NB4 (cell line): ENCODE results near the gene RANBP1.
"Not testable (repeated sequence)": the region's sequence is repeated elsewhere in the genome, so short reads cannot be mapped to it uniquely, and the experiment has no call there.

ENCODE experiments used
- DNase-seq: peaks from one replicate; pipeline ENCODE4 v3.0.0; 2010; ENCODE audit warnings: low read depth
- H3K4me3 ChIP-seq: one replicate; pipeline ENCODE4 v1.5.1; 2011; ENCODE audit warnings: mild to moderate bottlenecking, low read depth, low read length, moderate library complexity
- MYC ChIP-seq: IDR thresholded peaks from 2 replicates; pipeline ENCODE4 v1.6.1; 2011; ENCODE audit warnings: low read depth, low read length
- POLR2A ChIP-seq: IDR thresholded peaks from 2 replicates; pipeline ENCODE4 v1.6.1; 2011; ENCODE audit warnings: mild to moderate bottlenecking; ENCODE audit not compliant: insufficient read length; ENCODE audit errors: extremely low read depth
- TF ChIP-seq, protein P1 (sequence below): IDR thresholded peaks from 2 replicates; pipeline ENCODE4 v1.6.1; 2011; ENCODE audit warnings: low read depth, low read length
- TF ChIP-seq, protein P2 (sequence below): IDR thresholded peaks from one replicate; pipeline ENCODE4 v1.5.1; 2012; ENCODE audit warnings: low read depth, low read length

The RANBP1 gene

DNA sequence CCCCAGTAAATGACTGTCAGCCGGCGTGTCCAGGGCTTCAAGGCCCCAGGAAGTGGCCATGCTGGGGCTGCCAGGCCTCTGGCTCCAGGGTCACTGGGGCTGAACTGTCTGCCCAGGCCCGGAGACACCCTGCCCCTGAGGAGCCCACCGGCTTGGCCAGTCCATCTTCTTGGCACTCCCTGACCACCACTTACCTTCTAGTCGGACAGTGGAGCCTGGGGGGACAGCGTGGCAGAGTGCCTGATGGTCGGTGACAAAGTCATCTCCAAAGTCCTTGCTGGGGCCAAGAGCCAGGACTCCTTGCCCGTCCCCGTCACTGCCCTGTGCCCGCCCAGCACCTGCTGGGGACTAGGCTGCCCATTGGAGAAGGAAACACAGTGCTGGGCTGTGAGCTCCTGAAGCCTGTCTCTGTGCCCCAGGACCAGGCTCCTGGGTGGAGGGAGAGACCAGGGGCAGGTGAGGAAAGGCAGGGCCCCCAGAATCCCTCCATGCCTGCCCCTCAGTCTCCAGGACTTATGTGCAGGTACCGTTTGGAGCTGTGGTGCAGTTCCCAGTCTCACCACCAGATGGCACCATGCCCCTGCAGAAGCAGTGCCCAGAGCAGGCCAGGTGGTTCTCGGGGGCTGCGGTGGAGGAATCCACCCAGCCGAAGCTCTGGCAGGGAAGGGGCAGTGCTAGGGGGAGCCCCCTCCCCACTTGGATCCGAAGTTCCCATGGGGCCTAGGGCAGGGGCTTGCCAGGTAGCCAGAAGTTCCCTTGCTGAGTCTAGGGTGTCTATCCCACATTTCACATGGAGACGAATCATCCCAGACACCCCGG, 40.9 kb downstream of the RANBP1 start:
- no peak overlapping the region for H3K4me3 ChIP-seq
- DNase-seq, result peak; percentile 82
- TF ChIP-seq, protein P1, sequence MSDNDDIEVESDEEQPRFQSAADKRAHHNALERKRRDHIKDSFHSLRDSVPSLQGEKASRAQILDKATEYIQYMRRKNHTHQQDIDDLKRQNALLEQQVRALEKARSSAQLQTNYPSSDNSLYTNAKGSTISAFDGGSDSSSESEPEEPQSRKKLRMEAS, result no peak
- TF ChIP-seq POLR2A, result no peak
- TF ChIP-seq, protein P2, sequence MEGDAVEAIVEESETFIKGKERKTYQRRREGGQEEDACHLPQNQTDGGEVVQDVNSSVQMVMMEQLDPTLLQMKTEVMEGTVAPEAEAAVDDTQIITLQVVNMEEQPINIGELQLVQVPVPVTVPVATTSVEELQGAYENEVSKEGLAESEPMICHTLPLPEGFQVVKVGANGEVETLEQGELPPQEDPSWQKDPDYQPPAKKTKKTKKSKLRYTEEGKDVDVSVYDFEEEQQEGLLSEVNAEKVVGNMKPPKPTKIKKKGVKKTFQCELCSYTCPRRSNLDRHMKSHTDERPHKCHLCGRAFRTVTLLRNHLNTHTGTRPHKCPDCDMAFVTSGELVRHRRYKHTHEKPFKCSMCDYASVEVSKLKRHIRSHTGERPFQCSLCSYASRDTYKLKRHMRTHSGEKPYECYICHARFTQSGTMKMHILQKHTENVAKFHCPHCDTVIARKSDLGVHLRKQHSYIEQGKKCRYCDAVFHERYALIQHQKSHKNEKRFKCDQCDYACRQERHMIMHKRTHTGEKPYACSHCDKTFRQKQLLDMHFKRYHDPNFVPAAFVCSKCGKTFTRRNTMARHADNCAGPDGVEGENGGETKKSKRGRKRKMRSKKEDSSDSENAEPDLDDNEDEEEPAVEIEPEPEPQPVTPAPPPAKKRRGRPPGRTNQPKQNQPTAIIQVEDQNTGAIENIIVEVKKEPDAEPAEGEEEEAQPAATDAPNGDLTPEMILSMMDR, result peak; percentile 81
- TF ChIP-seq MYC, result no peak

DNA sequence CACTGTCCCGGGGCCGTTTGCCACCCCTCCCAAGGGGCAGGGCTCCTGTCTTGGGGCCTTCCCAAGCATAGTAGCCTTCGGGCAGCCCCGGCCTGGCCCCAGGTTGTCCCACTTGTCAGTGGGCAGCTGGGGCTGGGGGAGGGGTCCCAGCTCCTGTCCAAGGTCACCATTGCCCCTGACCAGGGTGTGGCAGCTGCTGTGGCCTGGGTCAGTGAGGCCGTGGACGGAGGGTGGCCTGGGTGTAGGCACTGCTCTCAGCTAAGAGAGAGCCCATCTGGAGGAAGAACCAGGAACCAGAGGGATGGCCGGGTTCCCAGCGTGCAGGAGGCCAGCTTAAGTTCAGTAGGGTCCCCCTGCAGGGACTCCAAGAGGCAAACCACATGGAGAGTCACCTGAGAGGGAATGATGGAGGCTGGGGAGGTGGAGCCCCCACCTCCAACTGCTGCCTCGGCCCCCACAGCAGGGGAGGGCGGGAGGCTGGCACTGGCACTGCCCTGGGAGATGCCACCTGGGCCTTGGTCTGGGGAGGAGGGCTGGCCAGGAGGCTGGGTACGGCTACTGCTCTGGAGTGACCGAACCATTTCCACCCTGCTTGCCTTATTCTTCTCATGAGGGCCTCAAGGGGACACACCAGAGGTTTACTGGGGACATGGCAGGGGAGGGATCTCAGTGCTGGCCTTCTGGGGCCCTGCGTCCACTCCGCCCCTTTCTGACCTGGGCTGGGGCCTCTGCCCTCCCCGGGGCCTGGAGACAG, 41.7 kb downstream of the RANBP1 start:
- TF ChIP-seq, protein P1, result no peak
- TF ChIP-seq POLR2A, result no peak
- no peak for TF ChIP-seq MYC
- TF ChIP-seq, protein P2, result no peak
- DNase-seq, result no peak
- H3K4me3 ChIP-seq, result no peak overlapping the region

DNA sequence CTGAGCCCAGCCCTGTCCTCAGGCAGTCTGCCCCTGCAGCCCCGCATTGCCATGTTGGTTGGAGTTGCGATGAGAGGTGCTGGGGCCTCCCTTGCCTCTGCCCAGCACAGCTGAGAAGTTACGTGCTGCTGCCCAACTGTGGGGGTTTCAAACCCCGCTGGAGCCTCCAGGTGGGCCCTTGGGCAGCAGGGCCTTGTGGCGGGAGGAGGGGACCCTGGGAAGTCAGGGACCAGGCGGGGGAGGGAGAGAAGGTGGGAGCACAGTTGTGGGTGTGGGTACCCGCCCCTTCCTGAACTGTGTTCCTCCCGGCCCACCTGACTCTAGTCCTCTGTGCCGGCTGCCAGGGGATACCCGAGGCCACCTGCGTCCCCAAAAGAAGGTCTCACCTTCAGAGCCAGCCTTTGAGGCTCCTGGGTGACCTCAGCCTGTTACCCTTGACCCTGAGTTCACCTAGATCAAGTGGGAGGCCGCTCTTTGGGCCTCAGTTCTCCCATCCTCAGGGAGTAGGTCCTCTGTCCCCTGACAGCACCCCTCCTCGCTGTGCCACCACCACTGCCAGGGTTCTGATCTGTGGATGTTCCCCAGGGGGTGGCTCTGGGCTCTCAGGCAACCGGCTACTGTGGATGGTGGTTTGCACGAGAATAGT, 42.6 kb downstream of the RANBP1 start:
- H3K4me3 ChIP-seq, result no peak overlapping the region
- peak; percentile 28 for DNase-seq
- TF ChIP-seq, protein P1, result no peak
- TF ChIP-seq MYC (no peak), POLR2A (no peak)
- TF ChIP-seq, protein P2, result no peak

DNA sequence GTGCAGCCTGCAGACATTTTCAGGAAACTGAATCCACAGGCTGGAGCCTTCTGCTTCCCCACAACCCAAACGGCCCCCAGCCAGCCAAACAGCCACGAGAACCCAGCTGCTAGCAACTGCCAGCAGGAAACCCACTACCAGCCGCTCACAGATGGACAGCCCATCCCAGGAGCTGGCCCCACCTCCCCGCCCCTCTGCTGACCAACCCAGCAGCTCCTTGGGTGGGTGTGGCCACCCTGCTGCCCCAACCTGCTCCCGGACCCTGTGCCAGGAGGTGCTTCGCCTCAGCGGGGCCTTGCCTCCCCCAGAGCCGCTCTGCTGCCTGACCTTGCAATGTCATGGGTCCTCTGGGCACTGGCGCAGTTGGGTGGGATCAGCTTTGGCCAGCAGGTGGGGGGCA, 43.2 kb downstream of the RANBP1 start:
- DNase-seq, result peak; percentile 91

DNA sequence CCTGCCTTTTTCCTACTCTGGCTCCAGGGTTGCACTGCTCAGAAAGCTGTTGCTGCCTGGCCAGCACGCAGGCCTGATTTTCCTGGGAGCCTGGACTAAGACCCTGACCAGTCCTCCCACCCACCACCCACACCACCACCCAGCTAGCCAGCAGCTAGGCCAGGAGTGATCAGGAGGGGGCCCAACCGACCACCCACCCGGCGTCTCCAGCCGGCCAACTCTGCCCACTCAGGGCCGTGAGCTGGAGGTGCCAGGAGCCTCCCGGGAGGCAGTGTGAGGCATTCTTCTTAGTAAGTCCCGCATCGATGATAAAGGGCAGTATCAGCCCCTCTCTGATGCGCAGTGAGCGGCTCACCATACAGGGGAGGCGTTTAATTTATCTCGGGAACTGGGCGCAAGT, 43.6 kb downstream of the RANBP1 start:
- not testable (repeated sequence) for DNase-seq, H3K4me3 ChIP-seq

More for the DNA sequence above, 43.2 kb downstream of the RANBP1 start:
- TF ChIP-seq, protein P2, result no peak
- TF ChIP-seq, protein P1, result peak; percentile 19; the same call in 1 of the 2 replicates
- peak; percentile 16; the same call in 1 of the 2 replicates for TF ChIP-seq MYC
- peak; percentile 29 for TF ChIP-seq POLR2A
- H3K4me3 ChIP-seq, result no peak overlapping the region

DNA sequence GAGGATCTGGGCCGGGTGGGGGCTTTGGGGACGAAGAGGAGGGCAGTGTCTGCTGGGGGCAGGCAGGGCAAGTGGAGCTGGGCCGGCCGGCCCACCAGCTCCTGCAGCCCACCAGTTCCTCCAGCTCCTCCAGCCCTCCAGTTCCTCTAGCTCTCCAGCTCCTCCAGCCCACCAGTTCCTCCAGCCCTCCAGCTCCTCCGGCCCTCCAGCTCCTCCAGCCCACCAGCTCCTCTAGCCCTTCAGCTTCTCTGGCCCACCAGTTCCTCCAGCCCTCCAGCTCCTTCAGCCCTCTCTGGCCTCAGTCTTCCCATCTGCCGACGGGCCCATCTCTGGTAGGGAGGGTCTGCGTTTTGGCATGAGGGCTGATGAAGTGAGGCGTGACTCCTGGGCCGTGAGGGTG, 44.1 kb downstream of the RANBP1 start:
- TF ChIP-seq, protein P2, result no peak
- no peak for TF ChIP-seq POLR2A
- no peak for TF ChIP-seq MYC
- no peak for DNase-seq
- H3K4me3 ChIP-seq, result no peak overlapping the region
